ENCODE results near the gene FBN1.

DNA sequence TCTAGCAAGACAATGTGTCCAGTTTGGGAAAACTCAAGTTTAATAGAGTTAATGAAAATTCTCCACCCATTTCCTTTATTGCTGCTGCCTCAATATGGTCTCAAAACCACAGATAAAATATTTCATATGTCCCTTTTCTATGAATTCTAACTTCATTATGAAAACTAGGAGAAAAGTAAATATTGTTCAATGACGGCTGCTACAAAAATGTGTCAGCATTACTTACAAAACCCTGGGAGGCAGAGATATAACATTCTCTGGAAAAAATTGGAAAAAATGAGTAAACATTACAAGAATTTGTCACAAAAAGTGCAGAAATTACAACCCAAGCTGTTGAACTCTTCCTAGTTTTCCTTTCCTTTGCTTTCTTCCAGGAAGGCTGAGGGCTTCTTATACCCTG lies 22.2 kb upstream of the FBN1 start:
- TF ChIP-seq POLR2A (IDR thresholded peaks at IDR 0.05): no peak
- TF ChIP-seq, protein P1, sequence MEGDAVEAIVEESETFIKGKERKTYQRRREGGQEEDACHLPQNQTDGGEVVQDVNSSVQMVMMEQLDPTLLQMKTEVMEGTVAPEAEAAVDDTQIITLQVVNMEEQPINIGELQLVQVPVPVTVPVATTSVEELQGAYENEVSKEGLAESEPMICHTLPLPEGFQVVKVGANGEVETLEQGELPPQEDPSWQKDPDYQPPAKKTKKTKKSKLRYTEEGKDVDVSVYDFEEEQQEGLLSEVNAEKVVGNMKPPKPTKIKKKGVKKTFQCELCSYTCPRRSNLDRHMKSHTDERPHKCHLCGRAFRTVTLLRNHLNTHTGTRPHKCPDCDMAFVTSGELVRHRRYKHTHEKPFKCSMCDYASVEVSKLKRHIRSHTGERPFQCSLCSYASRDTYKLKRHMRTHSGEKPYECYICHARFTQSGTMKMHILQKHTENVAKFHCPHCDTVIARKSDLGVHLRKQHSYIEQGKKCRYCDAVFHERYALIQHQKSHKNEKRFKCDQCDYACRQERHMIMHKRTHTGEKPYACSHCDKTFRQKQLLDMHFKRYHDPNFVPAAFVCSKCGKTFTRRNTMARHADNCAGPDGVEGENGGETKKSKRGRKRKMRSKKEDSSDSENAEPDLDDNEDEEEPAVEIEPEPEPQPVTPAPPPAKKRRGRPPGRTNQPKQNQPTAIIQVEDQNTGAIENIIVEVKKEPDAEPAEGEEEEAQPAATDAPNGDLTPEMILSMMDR (IDR thresholded peaks at IDR 0.05): no peak
